HG03025 (cell line): ENCODE results near the gene UNC93A.
"Not testable (repeated sequence)": the region's sequence is repeated elsewhere in the genome, so short reads cannot be mapped to it uniquely, and the experiment has no call there.

Source experiments
- ATAC-seq: cut with Tn5 transposase; IDR thresholded peaks from one replicate; pipeline ENCODE4 v1.9.1; 2021; ENCODE audit warnings: mild to moderate bottlenecking, moderate library complexity; ENCODE audit not compliant: unreplicated experiment, low FRiP score

Gene UNC93A

GRCh38 chr6:167307342-167307955, 16.3 kb downstream of the UNC93A start:
- ATAC-seq, result no peak

DNA sequence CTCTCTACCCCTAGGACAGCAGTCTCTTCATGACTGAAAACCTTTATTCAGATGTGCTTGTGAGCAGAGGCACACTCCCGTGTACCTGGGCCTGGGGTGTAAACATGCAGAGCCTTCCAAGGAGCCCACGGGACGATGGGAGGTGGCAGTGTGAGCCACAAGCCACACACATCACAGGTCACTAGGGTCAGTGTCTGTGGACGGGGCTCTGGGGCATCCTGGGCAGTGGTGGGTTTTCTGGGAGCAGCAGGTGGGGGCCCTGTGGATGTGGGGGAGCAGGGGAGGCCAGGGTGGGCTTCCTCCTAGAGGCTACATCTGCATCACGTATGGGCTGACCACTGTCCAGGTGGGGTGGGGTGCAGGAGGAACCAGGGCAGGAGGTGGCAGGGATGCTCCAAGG, 17.1 kb downstream of the UNC93A start:
- ATAC-seq, result no peak

DNA sequence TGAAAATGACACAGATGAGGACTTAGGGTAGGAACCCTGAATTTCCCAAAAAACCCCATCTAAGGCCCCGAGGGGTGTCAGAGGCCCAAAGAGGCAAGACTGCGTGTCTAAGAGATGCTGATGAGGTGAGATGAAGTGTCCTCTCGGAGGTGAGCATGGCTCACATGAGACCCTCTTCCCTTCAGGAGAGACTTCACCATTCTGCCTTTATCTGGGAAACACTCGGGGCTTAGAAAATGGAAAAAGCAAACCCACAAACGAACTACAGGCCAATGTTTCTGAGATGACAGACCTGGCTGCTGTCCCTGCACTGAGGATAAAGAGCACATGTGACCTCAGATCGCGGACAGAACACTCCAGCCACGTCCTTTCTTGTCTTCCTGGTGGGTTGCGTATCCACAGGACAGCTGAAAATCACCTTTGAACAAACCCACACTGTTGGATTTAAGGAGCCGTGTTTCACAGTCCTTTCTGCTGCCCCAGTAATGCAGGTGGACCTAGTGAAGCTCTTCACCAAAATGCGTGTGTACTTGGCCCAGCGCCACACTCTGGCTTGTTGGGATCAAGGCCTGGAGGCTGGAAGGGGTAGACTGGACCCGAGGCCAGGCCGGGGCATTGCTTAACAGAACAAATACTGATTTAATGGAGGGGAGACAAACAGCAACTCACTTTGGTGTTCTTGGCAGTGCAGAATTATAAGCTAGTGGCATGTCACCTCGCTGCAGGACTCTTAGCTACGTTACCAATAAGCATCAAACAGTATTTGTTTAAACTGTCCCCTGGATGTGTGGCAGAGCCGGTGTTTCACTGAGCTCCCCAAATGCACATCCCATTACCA, 18.5 kb downstream of the UNC93A start:
- not testable (repeated sequence) for ATAC-seq

DNA sequence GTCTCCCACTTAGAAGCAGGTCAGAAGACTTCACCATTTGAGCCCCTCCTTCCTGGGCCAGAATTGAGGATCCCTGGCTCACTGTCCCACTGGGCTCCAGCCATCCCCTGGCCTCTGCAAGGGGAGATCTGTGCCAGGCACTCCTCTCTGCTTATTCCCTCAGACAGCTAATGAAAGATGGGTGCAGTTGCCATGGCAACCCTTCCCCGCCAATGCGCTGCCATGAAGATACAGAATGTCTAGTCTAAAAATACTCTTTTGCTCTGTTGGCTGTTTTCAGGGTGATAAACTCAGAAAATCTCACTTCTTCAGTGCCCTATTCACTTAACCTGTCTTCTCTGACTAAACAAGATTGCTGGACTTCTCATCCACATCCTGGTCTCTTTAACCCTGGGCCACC, 20.2 kb downstream of the UNC93A start:
- ATAC-seq, result no peak

DNA sequence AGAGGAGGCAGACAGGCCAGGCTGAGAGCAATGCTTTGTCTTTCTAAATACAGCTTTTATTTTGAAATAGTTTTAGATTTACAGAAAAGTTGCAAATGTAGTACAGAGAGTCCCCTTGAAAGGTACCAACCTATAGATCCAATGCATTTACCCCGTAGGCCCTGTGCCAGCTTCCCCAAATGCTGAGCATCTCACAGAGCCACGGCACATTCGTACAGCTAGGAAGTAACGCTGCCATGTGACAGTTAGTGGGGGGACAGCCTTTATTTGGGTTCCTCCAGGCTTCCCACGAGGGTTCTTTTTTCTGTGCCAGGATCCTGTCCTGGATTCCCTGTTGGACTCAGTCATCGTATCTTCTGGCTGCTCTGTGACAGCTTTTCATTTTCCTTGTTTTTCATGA, 20.6 kb downstream of the UNC93A start:
- ATAC-seq, result not testable (repeated sequence)

GRCh38 chr6:167314180-167314821, 23.2 kb downstream of the UNC93A start:
- ATAC-seq, result no peak

- no peak for ATAC-seq
These were observed 26.1 kb downstream of the UNC93A start for GRCh38 chr6:167317172-167317571.

- not testable (repeated sequence) for ATAC-seq
These were observed 27.2 kb downstream of the UNC93A start for GRCh38 chr6:167318354-167318753.

DNA sequence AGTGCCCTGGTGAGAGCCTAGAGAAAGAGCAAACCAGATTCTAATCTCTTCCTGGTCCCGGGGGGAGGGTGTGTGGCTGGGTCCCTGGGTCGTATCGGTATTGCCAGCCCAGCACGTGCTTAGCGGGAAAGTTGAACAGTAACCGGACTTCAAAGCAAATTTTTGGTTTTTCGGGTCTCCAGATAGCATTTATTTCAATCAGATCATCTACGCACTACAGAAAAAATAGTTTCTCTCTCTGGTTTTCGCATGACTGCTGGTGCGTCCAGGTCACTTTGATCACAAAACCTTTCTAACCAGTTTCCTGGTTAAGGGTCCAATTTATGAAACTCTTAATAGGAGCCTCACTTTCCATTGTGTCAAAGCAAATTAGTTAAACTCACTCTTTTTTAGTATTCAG, 27.7 kb downstream of the UNC93A start:
- ATAC-seq, result not testable (repeated sequence)

DNA sequence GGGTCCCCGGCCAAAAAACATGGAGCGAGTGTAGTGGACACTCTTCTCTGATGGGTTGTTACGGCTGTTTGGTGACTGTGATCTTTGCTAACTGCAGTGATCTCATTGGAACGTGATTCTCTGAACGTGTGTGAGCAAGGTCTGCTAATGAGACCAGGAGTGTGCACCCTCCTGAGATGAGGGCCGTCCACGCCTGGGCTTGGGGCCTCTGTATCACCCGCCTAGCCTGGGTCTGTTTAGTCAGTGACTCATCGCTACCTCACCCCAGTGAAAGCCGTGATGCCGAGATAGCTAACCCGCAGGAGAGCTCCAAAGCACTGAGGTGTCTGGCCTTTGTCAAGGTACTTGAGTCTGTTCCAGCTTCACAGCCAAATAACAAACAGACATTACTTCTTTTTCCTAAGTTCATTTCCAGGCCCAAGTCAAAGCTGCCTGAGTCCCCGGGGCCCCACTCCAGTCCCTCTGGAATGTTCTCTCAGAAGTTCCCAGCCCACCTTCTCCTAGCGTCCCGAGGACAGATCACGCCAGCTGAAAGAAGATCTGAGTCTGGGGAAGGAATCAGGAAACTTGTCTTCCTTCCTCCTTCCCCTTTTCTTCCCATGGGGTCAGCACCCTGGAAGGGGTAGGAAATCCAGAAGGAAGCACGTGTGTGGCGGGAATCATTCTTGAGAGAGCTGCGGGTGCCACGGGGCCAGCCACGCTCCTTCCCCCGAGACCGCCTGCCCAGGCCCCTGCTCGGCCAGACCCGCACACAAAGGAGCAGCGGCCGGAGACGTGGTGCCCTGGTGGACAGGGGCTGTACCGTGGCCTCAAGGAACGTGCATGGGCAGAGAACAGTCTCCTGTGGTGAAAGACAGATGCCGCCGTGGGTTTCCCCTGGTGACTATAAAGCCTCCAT, 29.0 kb downstream of the UNC93A start:
- ATAC-seq, result not testable (repeated sequence)

- not testable (repeated sequence) for ATAC-seq
These were observed 29.6 kb downstream of the UNC93A start for GRCh38 chr6:167320754-167321056.

DNA sequence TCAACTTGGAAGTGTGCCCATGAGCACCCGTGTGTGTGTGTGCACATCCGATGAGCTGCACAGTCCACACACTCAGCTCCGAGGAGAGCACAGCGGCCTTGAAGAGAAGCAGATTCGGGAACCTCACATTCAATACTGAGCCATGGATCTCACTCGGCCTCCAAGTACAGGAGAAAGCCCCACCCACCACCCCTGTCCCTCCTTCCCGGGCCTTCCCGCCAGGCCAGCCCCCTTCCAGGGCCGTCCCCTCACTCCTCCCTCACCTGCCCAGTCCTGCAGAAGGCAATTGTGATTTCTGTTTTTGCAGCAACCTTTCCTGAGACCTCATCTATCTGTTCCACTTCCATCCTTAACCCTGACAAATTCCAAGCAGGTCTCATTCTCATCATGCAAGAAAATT, 30.1 kb downstream of the UNC93A start:
- not testable (repeated sequence) for ATAC-seq

GRCh38 chr6:167323111-167323510, 32.0 kb downstream of the UNC93A start:
- no peak for ATAC-seq

GRCh38 chr6:167324111-167324510, 33.0 kb downstream of the UNC93A start:
- ATAC-seq, result no peak

DNA sequence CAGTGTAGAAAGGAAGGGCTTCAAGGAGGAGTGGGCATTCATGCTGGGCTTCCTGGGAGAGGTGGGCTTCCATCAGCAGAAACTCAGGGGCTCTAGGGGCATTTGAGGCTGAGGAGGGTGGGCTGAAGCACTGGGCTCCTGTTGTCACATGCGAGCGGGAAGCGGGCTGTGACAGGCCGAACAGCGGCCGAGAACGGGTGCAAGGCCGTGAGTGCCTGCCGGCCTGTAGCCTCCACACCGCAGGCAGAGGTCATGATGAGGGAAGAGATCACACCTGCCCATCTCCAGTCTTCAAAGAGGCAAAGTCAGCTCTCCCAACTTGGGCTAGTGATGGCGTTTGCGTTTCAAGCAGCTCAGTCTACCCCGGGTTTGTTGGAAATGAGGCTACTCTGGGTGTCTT, 34.7 kb downstream of the UNC93A start:
- ATAC-seq, result no peak

GRCh38 chr6:167327391-167327790, 36.3 kb downstream of the UNC93A start:
- no peak for ATAC-seq

- ATAC-seq, result no peak
These were observed 37.0 kb downstream of the UNC93A start for GRCh38 chr6:167328086-167328485.

DNA sequence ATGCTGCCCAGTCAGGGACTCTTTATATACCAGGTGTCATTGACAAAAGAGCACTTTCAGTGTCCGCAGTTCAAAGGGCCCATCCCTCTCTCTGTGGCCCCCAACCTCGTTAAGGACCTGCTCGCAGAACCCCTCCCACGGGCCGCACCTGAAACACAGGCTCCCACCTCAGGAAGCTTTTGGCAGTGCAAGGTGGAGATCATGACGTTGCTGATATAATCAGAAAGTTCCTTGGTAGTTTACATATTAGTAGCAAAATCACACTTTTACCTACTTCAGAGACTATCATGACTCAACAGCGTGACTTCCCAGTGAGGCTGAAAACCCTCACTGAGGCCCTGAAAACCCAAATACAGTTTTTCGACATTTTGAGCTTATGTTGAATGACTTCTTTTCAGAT, 37.9 kb downstream of the UNC93A start:
- ATAC-seq, result no peak

- no peak for ATAC-seq
These were observed 39.6 kb downstream of the UNC93A start for GRCh38 chr6:167330750-167331149.

- no peak for ATAC-seq
These were observed 40.5 kb downstream of the UNC93A start for GRCh38 chr6:167331565-167331964.
